Panc1 (cell line): ENCODE data around the gene ZFHX2. TPM values are rescaled to one million over a fixed set of nuclear protein-coding genes. Genes with fewer than 3 reads are reported as not detected.

ENCODE experiments used
- ATAC-seq: fragments of 200-7000 bp; cut with Tn5 transposase; 2 replicates; pipeline ENCODE4 v1.9.1; 2020; ENCODE audit warnings: mild to moderate bottlenecking, moderate library complexity
- BruUV-seq: library from RNA; stranded (reverse); fragments of 400-500 nt; replicated peaks from 2 replicates; lab custom pipeline; 2021; lab: Mats Ljungman, UMichigan
- CTCF ChIA-PET: fragments of 300-600 bp; sonication (Branson Sonifier 250); formaldehyde crosslinking; loops from one replicate; lab custom pipeline; 2022; ENCODE audit warnings: antibody characterized with exemption; lab: Charles Lee
- POLR2A ChIA-PET: fragments of 300-600 bp; sonication (Branson Sonifier 250); formaldehyde crosslinking; loops from one replicate; lab custom pipeline; 2022; ENCODE audit warnings: antibody characterized with exemption; lab: Charles Lee
- DNase-seq: peaks from one replicate; pipeline ENCODE4 v3.0.0-alpha.2; 2010; ENCODE audit warnings: low read depth, low spot score
- H3K27ac ChIP-seq: 2 replicates; pipeline ENCODE4 v1.5.1; 2011; ENCODE audit warnings: mild to moderate bottlenecking, low read length, inconsistent platforms
- H3K27me3 ChIP-seq: fragments of 200-500 bp; sonication (Bioruptor generic); 2 replicates; pipeline ENCODE4 v1.6.0; 2014; ENCODE audit warnings: low read length, inconsistent platforms; ENCODE audit not compliant: control insufficient read depth, insufficient read depth
- H3K36me3 ChIP-seq: fragments of 200-500 bp; sonication (Bioruptor generic); 2 replicates; pipeline ENCODE4 v1.5.1; 2014; ENCODE audit warnings: inconsistent platforms, mild to moderate bottlenecking, low read length, moderate library complexity; ENCODE audit not compliant: control insufficient read depth, insufficient read depth
- H3K4me1 ChIP-seq: 2 replicates; pipeline ENCODE4 v1.5.1; 2011; ENCODE audit warnings: inconsistent platforms, mild to moderate bottlenecking, low read length, moderate library complexity; ENCODE audit not compliant: control insufficient read depth, insufficient read depth
- H3K4me3 ChIP-seq, 2 experiments: 2 replicates each; pipeline ENCODE4 v1.5.1; 2011 to 2012; ENCODE audit warnings: low read depth in 2 of 2, low read length in 2 of 2, mild to moderate bottlenecking in 2 of 2, inconsistent platforms in 1 of 2, moderate library complexity in 1 of 2
- H3K9me3 ChIP-seq: fragments of 200-500 bp; sonication (Bioruptor generic); 2 replicates; pipeline ENCODE4 v1.5.1; 2014; ENCODE audit warnings: low read depth, mild to moderate bottlenecking, inconsistent platforms, low read length, moderate library complexity; ENCODE audit not compliant: control insufficient read depth, insufficient read depth
- POLR2AphosphoS5 ChIP-seq: IDR thresholded peaks from 2 replicates; pipeline ENCODE4 v1.6.1; 2012; ENCODE audit warnings: mild to moderate bottlenecking, low read depth, low read length, moderate library complexity
- REST ChIP-seq, 2 experiments: IDR thresholded peaks; 2 replicates each; pipeline ENCODE4 v1.6.1; 2011 to 2012; ENCODE audit warnings: low read depth in 2 of 2, control low read depth in 1 of 2, low read length in 1 of 2, mild to moderate bottlenecking in 1 of 2, moderate library complexity in 1 of 2; ENCODE audit not compliant: insufficient read depth in 1 of 2
- SIN3A ChIP-seq: IDR thresholded peaks from 2 replicates; pipeline ENCODE4 v1.6.1; 2012; ENCODE audit warnings: low read depth, mild to moderate bottlenecking, low read length, moderate library complexity, borderline replicate concordance; ENCODE audit not compliant: insufficient read depth
- TCF7L2 ChIP-seq: IDR thresholded peaks from 2 replicates; pipeline ENCODE4 v1.6.1; 2011; ENCODE audit warnings: mild to moderate bottlenecking, low read depth, low read length, inconsistent platforms
- in situ Hi-C: cut with HindIII; loops from 2 replicates; pipeline ENCODE4 v1.10.0; 2016; ENCODE audit warnings: low sequenced_read_pairs, low pct_unique_long_range_greater_than_20kb
- intact Hi-C: fragments of 100-400 bp; cut with micrococcal nuclease; formaldehyde crosslinking; loops from one replicate; pipeline ENCODE4 v1.10.0; 2022; ENCODE audit not compliant: unreplicated experiment
- total RNA-seq: library from RNA; stranded (reverse); gene quantifications from one replicate; pipeline ENCODE4 v1.2.1, GENCODE V29; 2021; ENCODE audit not compliant: unreplicated experiment
- TF ChIP-seq, protein P1 (sequence below): fragments of 450-650 bp; IDR thresholded peaks from 2 replicates; pipeline ENCODE4 v1.5.1; 2017; ENCODE audit warnings: mild to moderate bottlenecking

The ZFHX2 gene
- total RNA-seq, 1 experiment from 2014 or later = 2.4 TPM

DNA sequence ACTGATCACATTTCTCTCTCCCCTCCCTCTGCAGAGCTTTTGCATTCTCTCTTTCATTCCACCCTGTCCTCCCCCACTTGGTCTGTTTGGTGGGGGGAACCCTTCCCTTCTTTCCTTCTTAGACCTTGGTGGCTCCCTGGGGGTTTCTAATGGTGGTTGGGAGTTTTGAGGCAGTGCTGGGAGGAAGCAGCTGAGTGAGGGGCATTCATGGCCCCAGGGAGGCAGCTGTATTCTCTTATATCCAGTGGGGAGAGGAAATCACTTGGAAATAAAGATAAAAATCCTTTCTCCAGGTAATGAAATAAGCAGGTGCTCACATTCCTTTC lies 68.8 kb downstream of the ZFHX2 start:
- DNase-seq = no peak
- peaks cover 8% of the 10 kb centered on the region for H3K36me3 ChIP-seq
- no peaks in the 10 kb centered on the region for H3K9me3 ChIP-seq
- no TSS peak for BruUV-seq
- H3K27ac ChIP-seq = no peak overlapping the region
- POLR2A ChIA-PET = no interaction called here
- no peak for ATAC-seq
- no peaks in the 10 kb centered on the region for H3K4me1 ChIP-seq
- intact Hi-C loops = no loop called here
- TF ChIP-seq REST (IDR thresholded peaks at IDR 0.05; ENCODE audit: insufficient read depth in 1 of 2, low read depth in 2 of 2, low read length in 1 of 2) (no peak), POLR2AphosphoS5 (no peak), TCF7L2 (no peak), SIN3A (no peak)
- TF ChIP-seq, protein P1, sequence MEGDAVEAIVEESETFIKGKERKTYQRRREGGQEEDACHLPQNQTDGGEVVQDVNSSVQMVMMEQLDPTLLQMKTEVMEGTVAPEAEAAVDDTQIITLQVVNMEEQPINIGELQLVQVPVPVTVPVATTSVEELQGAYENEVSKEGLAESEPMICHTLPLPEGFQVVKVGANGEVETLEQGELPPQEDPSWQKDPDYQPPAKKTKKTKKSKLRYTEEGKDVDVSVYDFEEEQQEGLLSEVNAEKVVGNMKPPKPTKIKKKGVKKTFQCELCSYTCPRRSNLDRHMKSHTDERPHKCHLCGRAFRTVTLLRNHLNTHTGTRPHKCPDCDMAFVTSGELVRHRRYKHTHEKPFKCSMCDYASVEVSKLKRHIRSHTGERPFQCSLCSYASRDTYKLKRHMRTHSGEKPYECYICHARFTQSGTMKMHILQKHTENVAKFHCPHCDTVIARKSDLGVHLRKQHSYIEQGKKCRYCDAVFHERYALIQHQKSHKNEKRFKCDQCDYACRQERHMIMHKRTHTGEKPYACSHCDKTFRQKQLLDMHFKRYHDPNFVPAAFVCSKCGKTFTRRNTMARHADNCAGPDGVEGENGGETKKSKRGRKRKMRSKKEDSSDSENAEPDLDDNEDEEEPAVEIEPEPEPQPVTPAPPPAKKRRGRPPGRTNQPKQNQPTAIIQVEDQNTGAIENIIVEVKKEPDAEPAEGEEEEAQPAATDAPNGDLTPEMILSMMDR = no peak
- H3K27me3 ChIP-seq = no peaks in the 10 kb centered on the region
- CTCF ChIA-PET = no interaction called here
- in situ Hi-C loops = no loop called here
- H3K4me3 ChIP-seq = no peak overlapping the region

DNA sequence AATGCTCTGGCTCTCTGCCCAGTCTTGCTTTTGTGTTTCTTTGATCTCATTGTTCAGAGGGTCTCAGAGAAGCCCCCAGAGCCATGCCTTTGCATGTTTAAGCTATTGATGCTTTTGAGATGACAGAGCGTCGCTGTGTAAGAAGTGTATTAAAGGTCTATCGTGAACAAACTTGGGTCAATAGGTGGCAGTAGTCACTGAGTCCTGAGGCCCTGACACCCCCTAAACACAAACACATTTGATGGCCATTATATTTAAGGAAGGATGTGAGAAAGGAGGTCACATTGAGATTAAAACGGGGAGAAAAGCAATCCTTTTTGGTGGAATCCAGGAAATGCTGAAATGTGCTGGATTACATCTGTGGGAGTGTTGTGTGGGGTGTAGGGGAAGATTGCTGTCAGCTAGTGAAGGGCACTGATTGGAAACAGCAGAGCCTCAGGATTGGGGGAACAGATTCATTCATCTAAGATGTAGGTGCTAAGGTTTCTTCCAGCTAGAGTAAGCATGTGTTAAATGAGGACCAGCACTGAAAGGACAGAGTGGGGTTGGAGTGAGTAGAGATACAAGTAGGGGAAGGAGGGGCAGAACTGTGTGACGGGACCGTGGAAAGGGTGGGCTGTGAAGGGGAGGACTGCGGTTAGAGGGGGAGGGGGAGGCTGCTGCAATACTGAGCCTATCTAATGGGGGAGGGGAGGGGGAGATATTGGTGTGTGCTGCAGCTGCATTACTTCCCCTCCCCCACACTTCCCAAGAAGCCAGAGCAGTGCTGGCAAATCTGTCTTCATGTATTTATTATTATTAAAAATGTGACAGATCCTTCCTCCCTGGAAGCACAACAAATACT lies 69.4 kb downstream of the ZFHX2 start:
- no peak for ATAC-seq
- in situ Hi-C loops = no loop called here
- CTCF ChIA-PET = no interaction called here

More for the DNA sequence above, 69.4 kb downstream of the ZFHX2 start:
- no peak for DNase-seq
- no peak for TF ChIP-seq SIN3A
- TF ChIP-seq, protein P1 = peak; percentile 30
- no peak for TF ChIP-seq TCF7L2
- H3K27ac ChIP-seq = no peak overlapping the region
- POLR2A ChIA-PET = no interaction called here
- intact Hi-C loops = no loop called here
- no peaks in the 10 kb centered on the region for H3K9me3 ChIP-seq
- H3K4me1 ChIP-seq = no peaks in the 10 kb centered on the region
- no peaks in the 10 kb centered on the region for H3K27me3 ChIP-seq
- H3K4me3 ChIP-seq = no peak overlapping the region
- H3K36me3 ChIP-seq = peaks cover 13% of the 10 kb centered on the region
- BruUV-seq = no TSS peak
